ENCODE data around the gene CYP27A1.

The CYP27A1 gene

GRCh38 chr2:218812096-218812815 lies 30.3 kb downstream of the CYP27A1 start:
- DNase-seq, result no peak

GRCh38 chr2:218812861-218813260 lies 30.9 kb downstream of the CYP27A1 start:
- no peak for DNase-seq

GRCh38 chr2:218813771-218814460 lies 32.0 kb downstream of the CYP27A1 start:
- DNase-seq, result no peak

- DNase-seq, result no peak
These were observed 32.7 kb downstream of the CYP27A1 start for GRCh38 chr2:218814540-218815243.

- no peak for DNase-seq
These were observed 33.3 kb downstream of the CYP27A1 start for GRCh38 chr2:218815244-218815637.

- no peak for DNase-seq
These were observed 33.7 kb downstream of the CYP27A1 start for GRCh38 chr2:218815649-218816048.

GRCh38 chr2:218816561-218817011 lies 34.6 kb downstream of the CYP27A1 start:
- no peak for DNase-seq

- DNase-seq, result no peak
These were observed 37.1 kb downstream of the CYP27A1 start for GRCh38 chr2:218819093-218819492.

GRCh38 chr2:218820746-218821369 lies 38.9 kb downstream of the CYP27A1 start:
- DNase-seq, result no peak

- DNase-seq, result no peak
These were observed 39.8 kb downstream of the CYP27A1 start for GRCh38 chr2:218821605-218822211.

GRCh38 chr2:218822622-218823021 lies 40.7 kb downstream of the CYP27A1 start:
- no peak for DNase-seq

- DNase-seq, result no peak
These were observed 41.4 kb downstream of the CYP27A1 start for GRCh38 chr2:218823196-218823855.

GRCh38 chr2:218824004-218824403 lies 42.1 kb downstream of the CYP27A1 start:
- DNase-seq, result no peak

- no peak for DNase-seq
These were observed 44.8 kb downstream of the CYP27A1 start for GRCh38 chr2:218826791-218827190.

GRCh38 chr2:218827701-218828476 lies 45.9 kb downstream of the CYP27A1 start:
- DNase-seq, result no peak

- DNase-seq, result no peak
These were observed 46.5 kb downstream of the CYP27A1 start for GRCh38 chr2:218828477-218828778.

- DNase-seq, result no peak
These were observed 48.0 kb downstream of the CYP27A1 start for GRCh38 chr2:218829868-218830451.

- no peak for DNase-seq
These were observed 48.8 kb downstream of the CYP27A1 start for GRCh38 chr2:218830526-218831306.

- DNase-seq, result no peak
These were observed 49.5 kb downstream of the CYP27A1 start, which contains the start of gene PRKAG3 for GRCh38 chr2:218831378-218831990. TSS of gene PRKAG3 (minus strand) at chr2:218831803.

GRCh38 chr2:218832081-218832480 lies 50.1 kb downstream of the CYP27A1 start:
- no peak for DNase-seq
